Measurements from ENCODE around the gene CERS6. TPM values are rescaled to one million over a fixed set of nuclear protein-coding genes. Genes with fewer than 3 reads are reported as not detected.

The CERS6 gene
- polyA plus RNA-seq, 1 donor (not counting 4 experiments of a cell fraction or from before 2014, with no cell fraction given), result 19.5 TPM

DNA sequence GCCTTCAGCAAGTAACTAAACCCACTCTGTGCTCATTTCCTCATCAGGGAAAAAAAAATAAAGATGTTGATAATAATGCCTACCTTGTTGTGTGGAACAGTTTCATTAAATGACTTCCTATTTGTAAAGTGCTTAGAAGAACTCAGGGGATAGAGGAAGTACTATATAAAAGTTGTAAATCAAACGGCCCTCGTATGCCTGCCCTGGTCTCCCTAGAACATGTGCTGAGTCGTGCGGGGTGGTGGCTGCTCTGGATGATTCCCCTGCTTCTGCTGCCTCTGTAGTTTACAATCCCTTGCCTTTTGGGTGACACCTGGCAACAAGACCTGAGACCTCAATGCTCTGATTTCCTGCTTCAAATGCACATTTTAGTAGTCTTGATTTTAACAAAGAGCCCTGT lies 170.0 kb downstream of the CERS6 start:
- Histone ChIP-seq H3K27me3 (ENCODE audit: control insufficient read depth, extremely low read depth, insufficient read depth, low read length) (no peaks in the 10 kb centered on the region), H3K4me3 (ENCODE audit: control insufficient read depth in 2 of 3, extremely low read depth in 1 of 3, insufficient read depth in 2 of 3, low read depth in 1 of 3, low read length in 3 of 3) (no peak overlapping the region), H3K4me1 (ENCODE audit: control insufficient read depth, extremely low read depth, insufficient read depth, low read length) (no peaks in the 10 kb centered on the region), H2AFZ (ENCODE audit: control insufficient read depth, low read length) (no peak overlapping the region), H3K79me2 (ENCODE audit: control insufficient read depth, insufficient read depth, low read length) (peaks cover 2% of the 10 kb centered on the region), H4K20me1 (ENCODE audit: control insufficient read depth, extremely low read depth, insufficient read depth, low read length) (no peaks in the 10 kb centered on the region), H3K9ac (ENCODE audit: control insufficient read depth, extremely low read depth, insufficient read depth, low read length) (no peak overlapping the region), H3K27ac (ENCODE audit: control insufficient read depth, insufficient read depth, low read length) (no peak overlapping the region), H3K4me2 (ENCODE audit: control insufficient read depth, extremely low read depth, insufficient read depth, low read depth, low read length) (no peak overlapping the region), H3K9me3 (ENCODE audit: control insufficient read depth, low read depth, low read length) (no peaks in the 10 kb centered on the region), H3K9me1 (ENCODE audit: control insufficient read depth, extremely low read depth, insufficient read depth, low read length) (no peaks in the 10 kb centered on the region), H3K36me3 (ENCODE audit: control insufficient read depth in 2 of 2, extremely low read depth in 1 of 2, insufficient read depth in 2 of 2, low read length in 2 of 2) (no peaks in the 10 kb centered on the region)
- DNase-seq (ENCODE audit: low read depth, low spot score) (no peak), FAIRE-seq (no peak)
- no peak for TF ChIP-seq EZH2 (IDR thresholded peaks at IDR 0.05; ENCODE audit: low read length)
- TF ChIP-seq, protein P1, sequence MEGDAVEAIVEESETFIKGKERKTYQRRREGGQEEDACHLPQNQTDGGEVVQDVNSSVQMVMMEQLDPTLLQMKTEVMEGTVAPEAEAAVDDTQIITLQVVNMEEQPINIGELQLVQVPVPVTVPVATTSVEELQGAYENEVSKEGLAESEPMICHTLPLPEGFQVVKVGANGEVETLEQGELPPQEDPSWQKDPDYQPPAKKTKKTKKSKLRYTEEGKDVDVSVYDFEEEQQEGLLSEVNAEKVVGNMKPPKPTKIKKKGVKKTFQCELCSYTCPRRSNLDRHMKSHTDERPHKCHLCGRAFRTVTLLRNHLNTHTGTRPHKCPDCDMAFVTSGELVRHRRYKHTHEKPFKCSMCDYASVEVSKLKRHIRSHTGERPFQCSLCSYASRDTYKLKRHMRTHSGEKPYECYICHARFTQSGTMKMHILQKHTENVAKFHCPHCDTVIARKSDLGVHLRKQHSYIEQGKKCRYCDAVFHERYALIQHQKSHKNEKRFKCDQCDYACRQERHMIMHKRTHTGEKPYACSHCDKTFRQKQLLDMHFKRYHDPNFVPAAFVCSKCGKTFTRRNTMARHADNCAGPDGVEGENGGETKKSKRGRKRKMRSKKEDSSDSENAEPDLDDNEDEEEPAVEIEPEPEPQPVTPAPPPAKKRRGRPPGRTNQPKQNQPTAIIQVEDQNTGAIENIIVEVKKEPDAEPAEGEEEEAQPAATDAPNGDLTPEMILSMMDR (optimal IDR thresholded peaks at IDR 0.05 in 1 of 3, IDR thresholded peaks at IDR 0.05 in 1 of 3, conservative IDR thresholded peaks at IDR 0.05 in 1 of 3; ENCODE audit: extremely low read depth in 1 of 3, insufficient read depth in 2 of 3, low read length in 3 of 3), result no peak
- dilution Hi-C loops (cut with MboI; ENCODE audit: extremely low pct_ligation_motif_present, low sequenced_read_pairs), result no loop called here

DNA sequence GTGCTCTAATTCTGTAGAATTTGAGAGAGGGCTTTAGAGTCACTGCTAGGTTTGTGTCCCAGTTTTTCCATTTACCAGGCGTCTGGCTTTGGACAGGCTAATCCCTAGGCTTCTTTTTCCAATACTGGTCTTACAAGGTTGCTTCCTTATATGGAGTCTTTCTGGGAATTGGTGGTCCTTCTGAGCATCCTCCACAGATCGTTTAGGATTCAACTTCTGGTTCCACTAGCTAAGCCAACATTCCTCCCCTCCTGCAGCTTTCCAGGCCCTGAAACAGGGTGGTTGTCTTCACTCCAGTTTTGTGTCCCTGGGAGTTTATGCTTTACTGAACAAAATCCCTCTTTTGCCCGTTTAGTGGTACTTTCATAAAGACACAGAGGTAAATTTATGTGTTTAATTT lies 170.6 kb downstream of the CERS6 start:
- no peak overlapping the region for H2AFZ ChIP-seq (ENCODE audit: control insufficient read depth, low read length)
- H4K20me1 ChIP-seq (ENCODE audit: control insufficient read depth, extremely low read depth, insufficient read depth, low read length), result no peaks in the 10 kb centered on the region
- dilution Hi-C loops (cut with MboI; ENCODE audit: extremely low pct_ligation_motif_present, low sequenced_read_pairs), result no loop called here
- FAIRE-seq (no peak), DNase-seq (ENCODE audit: low read depth, low spot score) (no peak)
- H3K9ac ChIP-seq (ENCODE audit: control insufficient read depth, extremely low read depth, insufficient read depth, low read length), result no peak overlapping the region
- H3K9me3 ChIP-seq (ENCODE audit: control insufficient read depth, low read depth, low read length), result no peaks in the 10 kb centered on the region
- H3K9me1 ChIP-seq (ENCODE audit: control insufficient read depth, extremely low read depth, insufficient read depth, low read length), result no peaks in the 10 kb centered on the region
- peaks cover 2% of the 10 kb centered on the region for H3K79me2 ChIP-seq (ENCODE audit: control insufficient read depth, insufficient read depth, low read length)
- TF ChIP-seq EZH2 (IDR thresholded peaks at IDR 0.05; ENCODE audit: low read length), result no peak
- TF ChIP-seq, protein P1 (optimal IDR thresholded peaks at IDR 0.05 in 1 of 3, IDR thresholded peaks at IDR 0.05 in 1 of 3, conservative IDR thresholded peaks at IDR 0.05 in 1 of 3; ENCODE audit: extremely low read depth in 1 of 3, insufficient read depth in 2 of 3, low read length in 3 of 3), result no peak
- no peaks in the 10 kb centered on the region for H3K27me3 ChIP-seq (ENCODE audit: control insufficient read depth, extremely low read depth, insufficient read depth, low read length)
- H3K36me3 ChIP-seq (ENCODE audit: control insufficient read depth in 2 of 2, extremely low read depth in 1 of 2, insufficient read depth in 2 of 2, low read length in 2 of 2), result no peaks in the 10 kb centered on the region
- H3K4me3 ChIP-seq (ENCODE audit: control insufficient read depth in 2 of 3, extremely low read depth in 1 of 3, insufficient read depth in 2 of 3, low read depth in 1 of 3, low read length in 3 of 3), result no peak overlapping the region
- H3K4me2 ChIP-seq (ENCODE audit: control insufficient read depth, extremely low read depth, insufficient read depth, low read depth, low read length), result no peak overlapping the region
- no peaks in the 10 kb centered on the region for H3K4me1 ChIP-seq (ENCODE audit: control insufficient read depth, extremely low read depth, insufficient read depth, low read length)
- no peak overlapping the region for H3K27ac ChIP-seq (ENCODE audit: control insufficient read depth, insufficient read depth, low read length)
